NAMALWA (cell line): ENCODE data around the gene HYAL3.
"Not testable (repeated sequence)": the region's sequence is repeated elsewhere in the genome, so short reads cannot be mapped to it uniquely, and the experiment has no call there.

ENCODE experiments used
- DNase-seq: peaks from one replicate; pipeline ENCODE4 v3.0.0-alpha.2; 2015; ENCODE audit warnings: low spot score

Gene HYAL3

GRCh38 chr3:50314816-50315215 is 15.6 kb upstream of the HYAL3 start:
- DNase-seq, result no peak

- DNase-seq, result no peak
Observed at GRCh38 chr3:50314342-50314741, 15.1 kb upstream of the HYAL3 start.

- DNase-seq, result not testable (repeated sequence)
Observed at GRCh38 chr3:50312041-50312440, 12.8 kb upstream of the HYAL3 start.

GRCh38 chr3:50304601-50305000 is 5.4 kb upstream of the HYAL3 start:
- no peak for DNase-seq

GRCh38 chr3:50303013-50303815 is 4.0 kb upstream of the HYAL3 start, which contains the start of gene HYAL1:
Gene HYAL1, minus strand, starts transcription at chr3:50303574. Its CDS starts 618 bp downstream, at chr3:50302956.
- DNase-seq, result no peak

- DNase-seq, result no peak
Observed at GRCh38 chr3:50302095-50303012, 3.1 kb upstream of the HYAL3 start.

GRCh38 chr3:50300681-50301254 is 1.6 kb upstream of the HYAL3 start:
- DNase-seq, result no peak

- DNase-seq, result no peak
Observed at GRCh38 chr3:50299929-50300680, 900 bp upstream of the HYAL3 start.

GRCh38 chr3:50299638-50299928 is 378 bp upstream of the HYAL3 start:
- no peak for DNase-seq

- no peak for DNase-seq
Observed at GRCh38 chr3:50297896-50298725, 1.1 kb downstream of the HYAL3 start.

GRCh38 chr3:50297384-50297775 is 1.8 kb downstream of the HYAL3 start:
- DNase-seq, result no peak

- no peak for DNase-seq
Observed at GRCh38 chr3:50296721-50297383, 2.4 kb downstream of the HYAL3 start.

GRCh38 chr3:50295553-50296431 is 3.4 kb downstream of the HYAL3 start:
- DNase-seq, result no peak

- DNase-seq, result no peak
Observed at GRCh38 chr3:50294492-50295403, 4.5 kb downstream of the HYAL3 start.

GRCh38 chr3:50294089-50294488 is 5.1 kb downstream of the HYAL3 start:
- no peak for DNase-seq

GRCh38 chr3:50293079-50293801 is 6.0 kb downstream of the HYAL3 start:
- DNase-seq, result no peak

- peak; percentile 92 for DNase-seq
Observed at GRCh38 chr3:50292159-50293078, 6.8 kb downstream of the HYAL3 start, which contains the start of gene IFRD2. Gene IFRD2, minus strand, starts transcription at chr3:50292429. Its CDS starts 155 bp downstream, at chr3:50292274.
